HepG2 (cell line): ENCODE measurements around the gene PITX3. TPM values are rescaled to one million over a fixed set of nuclear protein-coding genes. Genes with fewer than 3 reads are reported as not detected.

Source experiments
- ATF6 ChIP-seq: sonication (generic); formaldehyde crosslinking; conservative IDR thresholded peaks from 2 replicates; pipeline ENCODE4 v1.4.0; 2020; ENCODE audit warnings: missing genetic modification reagents
- EED ChIP-seq: sonication (generic); formaldehyde crosslinking; IDR thresholded peaks from 2 replicates; pipeline ENCODE4 v1.5.0; 2020; ENCODE audit warnings: mild to moderate bottlenecking, missing genetic modification reagents
- FLYWCH1 ChIP-seq: sonication (generic); formaldehyde crosslinking; IDR thresholded peaks from 2 replicates; pipeline ENCODE4 v1.8.1; 2023; ENCODE audit warnings: mild to moderate bottlenecking, missing genetic modification reagents
- FOXP1 ChIP-seq, 2 experiments: fragments of 450-650 bp in 1 of 2; IDR thresholded peaks; 2 replicates each; pipeline ENCODE4 v1.6.1; 2017 to 2018; ENCODE audit warnings: antibody characterized with exemption in 1 of 2
- NFIB ChIP-seq: sonication (generic); formaldehyde crosslinking; IDR thresholded peaks from 2 replicates; pipeline ENCODE4 v1.9.0; 2021; ENCODE audit warnings: missing genetic modification reagents, mild to moderate bottlenecking, borderline replicate concordance
- NR0B2 ChIP-seq: sonication (generic); formaldehyde crosslinking; IDR thresholded peaks from 2 replicates; pipeline ENCODE4 v1.4.0; 2020; ENCODE audit warnings: mild to moderate bottlenecking, missing genetic modification reagents
- REST ChIP-seq, 2 experiments: IDR thresholded peaks; 2 replicates each; pipeline ENCODE4 v1.6.1; 2011 to 2012; ENCODE audit warnings: low read length in 2 of 2, borderline replicate concordance in 1 of 2, low read depth in 1 of 2, mild to moderate bottlenecking in 1 of 2, moderate library complexity in 1 of 2
- RNF2 ChIP-seq: fragments of 450-650 bp; conservative IDR thresholded peaks from 2 replicates; pipeline ENCODE4 v1.6.1; 2016; ENCODE audit warnings: low read depth
- THRA ChIP-seq: sonication (generic); formaldehyde crosslinking; IDR thresholded peaks from 2 replicates; pipeline ENCODE4 v1.4.0; 2020; ENCODE audit warnings: missing genetic modification reagents, borderline replicate concordance
- ZBTB26 ChIP-seq: IDR thresholded peaks from 2 replicates; pipeline ENCODE4 v1.6.1; 2016; ENCODE audit warnings: missing compliant biosample characterization, missing genetic modification reagents, borderline replicate concordance
- ZIK1 ChIP-seq: sonication (generic); formaldehyde crosslinking; IDR thresholded peaks from 2 replicates; pipeline ENCODE4 v1.5.0; 2020; ENCODE audit warnings: mild to moderate bottlenecking, low read depth, missing genetic modification reagents, borderline replicate concordance
- ZNF614 ChIP-seq: IDR thresholded peaks from 2 replicates; pipeline ENCODE4 v1.6.1; 2018; ENCODE audit warnings: missing biosample characterization, missing genetic modification reagents, inconsistent platforms, borderline replicate concordance
- ZNF691 ChIP-seq: sonication (generic); formaldehyde crosslinking; IDR thresholded peaks from 2 replicates; pipeline ENCODE4 v1.4.0; 2020; ENCODE audit warnings: missing genetic modification reagents, low read depth, mild to moderate bottlenecking, borderline replicate concordance
- ZNF740 ChIP-seq: sonication (generic); formaldehyde crosslinking; IDR thresholded peaks from 2 replicates; pipeline ENCODE4 v1.4.0; 2020; ENCODE audit warnings: missing genetic modification reagents
- ZNF816 ChIP-seq: sonication (generic); formaldehyde crosslinking; IDR thresholded peaks from 2 replicates; pipeline ENCODE4 v1.8.0; 2022; ENCODE audit warnings: missing genetic modification reagents, mild to moderate bottlenecking, borderline replicate concordance
- ZSCAN21 ChIP-seq: sonication (generic); formaldehyde crosslinking; IDR thresholded peaks from 2 replicates; pipeline ENCODE4 v1.8.0; 2022; ENCODE audit warnings: mild to moderate bottlenecking, missing genetic modification reagents, moderate library complexity, borderline replicate concordance
- polyA plus RNA-seq, 8 experiments: library from polyadenylated mRNA; depleted of rRNA in 3 of 8; stranded (reverse) in 7 of 8; unstranded in 1 of 8; fragments of >200 nt; fragmentation: Illumina TruSeq in 4 of 8; extraction: Trizol in 4 of 8; gene quantifications; 2 replicates each; pipeline versions ENCODE4 v1.2.1 to v1.2.3, GENCODE V29; 2011 to 2016; ENCODE audit warnings: low read depth in 4 of 8, missing spikeins in 1 of 8, mixed read lengths in 1 of 8; ENCODE audit not compliant: insufficient read depth in 1 of 8
- total RNA-seq, 5 experiments: library from RNA; depleted of rRNA; stranded (reverse); fragments of >200 nt; fragmentation: Illumina TruSeq; extraction: Trizol; gene quantifications; 2 replicates each; pipeline ENCODE4 v1.2.3, GENCODE V29; 2016; ENCODE audit warnings: low read depth in 1 of 5

Gene PITX3
- total and polyA plus RNA-seq, 2 of the 13 experiments (the other 11 are each of a cell fraction or from before 2014, with no cell fraction given), result not detected

GRCh38 chr10:102231357-102232318 lies 9.7 kb downstream of the PITX3 start (continued):
- TF ChIP-seq ZNF614 (CRISPR knock-in tag) (no peak), ZIK1 (CRISPR knock-in tag) (no peak), FLYWCH1 (CRISPR knock-in tag) (no peak), ZNF740 (CRISPR knock-in tag) (peak; percentile 70; the same call in 1 of the 2 replicates), ZNF691 (CRISPR knock-in tag) (0 out of 2 replicates have a peak, but pooled peaks have one; percentile 58), ZBTB26 (CRISPR knock-in tag) (no peak), RNF2 (no peak), ATF6 (CRISPR knock-in tag) (no peak), ZNF816 (CRISPR knock-in tag) (no peak), ZSCAN21 (CRISPR knock-in tag) (peak; percentile 47; the same call in 1 of the 2 replicates), NFIB (CRISPR knock-in tag) (no peak), REST (IDR thresholded peaks at IDR 0.05; ENCODE audit: borderline replicate concordance in 1 of 2, low read depth in 1 of 2, low read length in 2 of 2) (no peak), FOXP1 (IDR thresholded peaks at IDR 0.05) (no peak), FOXP1 (CRISPR knock-in tag; IDR thresholded peaks at IDR 0.05) (no peak), NR0B2 (CRISPR knock-in tag) (no peak), THRA (CRISPR knock-in tag) (no peak), EED (CRISPR knock-in tag) (no peak)
